Prostate gland (tissue), 2 donors: ENCODE results near the gene RNF187.

Experiments used
- CTCF ChIP-seq, 4 experiments: fragments of 200-600 bp in 2 of 4; fragments of 450-650 bp in 2 of 4; sonication (generic) in 2 of 4; IDR thresholded peaks; 1 replicate in 3 of 4; 2 replicates in 1 of 4; pipeline ENCODE4 v1.5.1; 2016 to 2019; ENCODE audit warnings: antibody characterized with exemption in 4 of 4, mild to moderate bottlenecking in 2 of 4, moderate library complexity in 2 of 4
- POLR2A ChIP-seq: fragments of 450-650 bp; IDR thresholded peaks from one replicate; pipeline ENCODE4 v1.6.1; 2016; ENCODE audit warnings: antibody characterized with exemption, mild to moderate bottlenecking
- POLR2AphosphoS5 ChIP-seq: sonication (generic); formaldehyde crosslinking; IDR thresholded peaks from one replicate; pipeline ENCODE4 v1.6.1; 2017; ENCODE audit warnings: antibody characterized with exemption

- no peak for TF ChIP-seq POLR2A
- no peak for TF ChIP-seq CTCF (IDR thresholded peaks at IDR 0.05)
- no peak for TF ChIP-seq POLR2AphosphoS5
Observed at GRCh38 chr1:228483789-228484188, 3.4 kb upstream of the RNF187 start.
